SJCRH30 (cell line): ENCODE data around the gene ZSCAN18. TPM values are rescaled to one million over a fixed set of nuclear protein-coding genes. Genes with fewer than 3 reads are reported as not detected.

Experiments used
- DNase-seq, 2 experiments: peaks; one replicate each; pipeline ENCODE4 v3.0.0-alpha.2; 2015 to 2020
- H3K27ac ChIP-seq: fragments of 250-450 bp; sonication (Bioruptor Pico); 2 replicates; pipeline ENCODE4 v1.5.1; 2020; ENCODE audit warnings: mild to moderate bottlenecking, moderate library complexity
- H3K27me3 ChIP-seq: fragments of 250-450 bp; sonication (Bioruptor Pico); 2 replicates; pipeline ENCODE4 v1.5.1; 2020; ENCODE audit warnings: mild to moderate bottlenecking, moderate library complexity
- H3K36me3 ChIP-seq: fragments of 250-450 bp; sonication (Bioruptor Pico); 2 replicates; pipeline ENCODE4 v1.5.1; 2020; ENCODE audit warnings: mild to moderate bottlenecking, moderate library complexity
- H3K4me1 ChIP-seq: fragments of 250-450 bp; sonication (Bioruptor Pico); 2 replicates; pipeline ENCODE4 v1.5.1; 2020; ENCODE audit warnings: mild to moderate bottlenecking, moderate library complexity
- H3K4me3 ChIP-seq: fragments of 250-450 bp; sonication (Bioruptor Pico); 2 replicates; pipeline ENCODE4 v1.5.1; 2020; ENCODE audit warnings: mild to moderate bottlenecking, moderate library complexity
- H3K9me3 ChIP-seq: fragments of 250-450 bp; sonication (Bioruptor Pico); replicated peaks from 2 replicates; pipeline ENCODE4 v1.5.1; 2020; ENCODE audit warnings: mild to moderate bottlenecking, moderate library complexity
- total RNA-seq: library from RNA; depleted of rRNA; stranded (reverse); fragments of >200 nt; shearing (Covaris generic); gene quantifications from 2 replicates; pipeline ENCODE4 v1.2.3, GENCODE V29; 2014

Gene ZSCAN18
- total RNA-seq, 1 experiment from 2014 or later = 17.5 TPM

GRCh38 chr19:58060231-58060630 lies 37.8 kb downstream of the ZSCAN18 start:
- no peaks in the 10 kb centered on the region for H3K27me3 ChIP-seq
- no peaks in the 10 kb centered on the region for H3K36me3 ChIP-seq
- peaks cover 4% of the 10 kb centered on the region; the same call in 1 of the 2 replicates for H3K9me3 ChIP-seq
- DNase-seq = no peak
- no peak overlapping the region for H3K27ac ChIP-seq
- H3K4me1 ChIP-seq = no peaks in the 10 kb centered on the region
- H3K4me3 ChIP-seq = no peak overlapping the region

- H3K4me1 ChIP-seq = no peaks in the 10 kb centered on the region
- no peaks in the 10 kb centered on the region for H3K27me3 ChIP-seq
- no peak overlapping the region for H3K27ac ChIP-seq
- no peaks in the 10 kb centered on the region for H3K36me3 ChIP-seq
- no peak for DNase-seq
- peak overlapping the region; percentile 44 for H3K4me3 ChIP-seq
- H3K9me3 ChIP-seq = peaks cover 4% of the 10 kb centered on the region; the same call in 1 of the 2 replicates
Observed at GRCh38 chr19:58059671-58060078, 38.4 kb downstream of the ZSCAN18 start.

DNA sequence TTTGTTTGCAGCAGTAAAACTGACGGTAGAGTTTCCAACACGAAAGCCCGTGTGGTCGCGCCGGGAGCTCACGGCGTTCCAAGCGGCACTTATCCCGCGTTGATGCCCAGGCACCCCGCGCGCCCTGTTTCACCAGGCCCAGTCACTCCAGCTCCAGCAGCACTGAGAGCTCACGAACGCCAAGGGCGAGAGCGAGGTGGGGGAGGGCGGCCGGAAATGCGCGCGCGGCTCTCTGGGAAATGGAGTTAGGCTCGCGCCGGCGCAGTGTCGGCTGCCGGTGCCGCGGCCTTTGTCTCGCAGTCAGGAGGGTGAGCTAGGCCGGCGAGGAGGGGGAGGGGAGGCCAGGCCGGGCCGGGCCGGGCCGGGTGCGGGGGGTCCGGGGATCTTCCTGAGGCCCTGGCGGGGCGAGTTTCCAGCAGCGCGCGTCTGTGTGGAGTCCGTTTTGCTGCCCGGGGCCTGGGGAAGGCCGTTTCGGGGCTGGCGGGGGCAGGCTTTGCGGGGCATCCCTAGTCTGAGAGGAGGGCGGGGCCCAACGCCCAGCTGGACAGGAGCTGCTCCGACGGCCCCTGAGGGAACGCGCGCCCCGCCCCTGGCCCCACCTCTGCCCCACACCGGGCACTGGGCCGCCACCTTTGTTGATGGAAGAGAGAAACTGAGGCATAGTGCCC lies 38.9 kb downstream of the ZSCAN18 start, which contains the start of gene ZNF135:
Gene ZNF135, plus strand, starts transcription at position 280 of the 668 bp plus-strand sequence. CDS start 721 bp downstream, outside the sequence.
- Histone ChIP-seq H3K9me3 (peaks cover 4% of the 10 kb centered on the region; the same call in 1 of the 2 replicates), H3K36me3 (no peaks in the 10 kb centered on the region), H3K27ac (peak within 1 kb of the TSS; percentile 2; the same call in 1 of the 2 replicates), H3K4me1 (no peaks in the 10 kb centered on the region), H3K27me3 (no peaks in the 10 kb centered on the region), H3K4me3 (peak within 1 kb of the TSS; percentile 44)
- peak; percentile 50 to 53 for DNase-seq

DNA sequence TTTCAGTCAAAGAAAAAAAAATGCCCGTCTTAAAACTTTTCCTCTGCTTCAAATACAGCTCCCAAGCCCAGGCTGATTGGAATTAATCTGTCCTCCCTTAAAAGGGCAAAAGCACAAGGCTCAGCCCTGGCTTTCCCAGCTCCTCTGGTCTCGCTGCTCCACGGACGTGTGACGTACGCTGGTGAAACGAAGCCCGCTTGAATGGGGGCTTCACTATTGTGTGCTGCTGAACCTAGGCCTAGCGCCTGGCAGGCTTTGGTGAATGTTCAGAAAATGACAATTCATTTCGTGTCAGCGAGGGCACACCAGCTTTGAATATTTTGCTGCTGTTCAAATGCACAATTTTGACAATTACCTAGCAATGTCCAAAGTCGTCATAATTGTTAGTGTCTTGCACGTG lies 39.6 kb downstream of the ZSCAN18 start:
- no peak overlapping the region; the same call in 1 of the 2 replicates for H3K27ac ChIP-seq
- DNase-seq = no peak
- peak overlapping the region; percentile 44 for H3K4me3 ChIP-seq
- no peaks in the 10 kb centered on the region for H3K36me3 ChIP-seq
- H3K9me3 ChIP-seq = peaks cover 4% of the 10 kb centered on the region; the same call in 1 of the 2 replicates
- H3K4me1 ChIP-seq = no peaks in the 10 kb centered on the region
- H3K27me3 ChIP-seq = no peaks in the 10 kb centered on the region

DNA sequence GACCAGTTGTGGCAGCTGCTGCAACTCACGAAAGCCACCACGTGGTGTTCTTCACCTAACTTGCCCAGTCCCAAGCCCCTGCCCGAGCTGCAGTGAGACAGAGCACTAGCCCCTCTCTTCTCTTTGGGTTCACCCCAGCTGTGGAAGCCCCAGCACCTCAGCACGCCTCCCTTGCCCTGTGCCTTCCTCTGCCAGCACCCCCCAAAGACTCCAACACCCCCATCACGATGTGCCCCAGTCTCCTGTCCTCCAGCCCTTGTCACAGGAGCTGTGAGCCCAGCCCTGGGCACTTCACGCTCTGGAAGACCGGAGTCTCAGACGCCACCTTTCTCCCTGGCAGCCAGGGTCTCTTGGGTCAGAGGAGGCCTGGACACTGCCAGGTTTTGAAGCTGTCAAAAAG lies 41.2 kb downstream of the ZSCAN18 start:
- Histone ChIP-seq H3K36me3 (no peaks in the 10 kb centered on the region), H3K9me3 (peaks cover 4% of the 10 kb centered on the region; the same call in 1 of the 2 replicates), H3K4me1 (no peaks in the 10 kb centered on the region), H3K27ac (no peak overlapping the region), H3K4me3 (no peak overlapping the region), H3K27me3 (no peaks in the 10 kb centered on the region)
- DNase-seq = no peak

DNA sequence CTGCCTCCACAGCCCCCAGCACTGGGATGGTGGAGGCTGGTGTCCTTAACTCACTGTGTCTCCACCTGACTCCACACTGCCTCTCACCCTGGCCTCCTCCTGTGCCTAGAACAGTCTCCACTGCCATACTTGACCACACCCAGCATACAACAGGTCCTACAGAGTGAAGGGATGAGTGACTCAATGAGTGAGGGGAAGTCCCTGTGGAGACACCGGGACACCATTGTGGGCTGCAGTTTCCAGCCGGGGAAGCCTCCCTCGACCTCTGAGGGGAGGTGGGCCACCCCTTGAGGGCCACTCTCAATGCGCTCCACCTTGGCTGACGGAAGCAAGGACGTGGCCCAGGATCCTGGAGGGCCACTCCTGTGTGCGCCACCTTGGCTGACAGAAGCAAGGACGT lies 41.8 kb downstream of the ZSCAN18 start:
- no peaks in the 10 kb centered on the region for H3K4me1 ChIP-seq
- H3K27ac ChIP-seq = no peak overlapping the region
- no peak for DNase-seq
- no peaks in the 10 kb centered on the region for H3K36me3 ChIP-seq
- H3K27me3 ChIP-seq = no peaks in the 10 kb centered on the region
- peaks cover 4% of the 10 kb centered on the region; the same call in 1 of the 2 replicates for H3K9me3 ChIP-seq
- no peak overlapping the region for H3K4me3 ChIP-seq

DNA sequence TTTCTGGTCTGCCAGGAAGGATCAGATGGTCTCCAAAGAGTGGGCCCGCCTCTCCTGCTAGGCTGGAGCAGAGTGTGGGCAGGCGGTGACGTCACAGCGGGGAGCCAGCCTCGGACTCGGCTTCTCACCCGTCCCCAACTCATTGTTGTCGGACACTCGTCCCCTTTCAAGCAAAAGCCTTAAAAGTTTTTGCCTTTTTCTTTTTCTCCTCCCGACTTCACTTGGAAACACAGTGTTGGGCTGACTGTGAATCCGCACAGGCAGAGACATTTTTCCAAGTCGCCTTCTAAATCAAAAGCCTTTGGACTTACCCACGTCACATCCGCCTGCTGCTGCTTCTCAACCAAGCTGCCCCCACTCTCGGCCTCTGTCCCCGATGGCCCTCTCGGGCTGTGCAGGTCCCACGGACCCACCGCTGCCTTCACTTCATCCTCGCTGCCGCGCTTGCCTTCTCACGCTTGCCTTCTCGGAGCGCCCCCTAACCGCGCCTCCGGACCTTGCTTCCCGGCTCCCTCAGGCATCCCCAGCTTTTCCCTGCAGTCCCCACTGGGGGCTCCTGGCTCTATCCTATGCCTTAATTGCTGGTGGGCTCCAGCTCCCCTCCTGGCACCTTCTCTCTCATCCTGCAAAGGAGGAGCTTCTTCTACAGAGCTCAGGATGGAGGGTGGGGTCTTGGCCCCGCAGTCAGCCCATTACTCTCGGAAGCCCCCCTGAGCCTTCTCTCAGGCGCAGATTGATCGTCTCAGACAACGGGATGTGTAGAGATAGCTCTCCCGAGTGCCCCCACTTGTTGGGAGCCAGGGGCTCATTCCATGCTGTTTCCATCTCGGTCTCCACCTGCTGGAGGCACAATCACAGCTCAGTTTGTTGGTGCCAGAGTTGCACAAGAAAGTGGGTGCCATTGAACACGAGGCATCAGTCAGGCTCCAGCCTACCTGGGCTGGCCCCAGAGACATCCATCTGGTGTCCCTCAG lies 42.8 kb downstream of the ZSCAN18 start:
- peak overlapping the region; percentile 38 for H3K4me3 ChIP-seq
- H3K27ac ChIP-seq = no peak overlapping the region

DNA sequence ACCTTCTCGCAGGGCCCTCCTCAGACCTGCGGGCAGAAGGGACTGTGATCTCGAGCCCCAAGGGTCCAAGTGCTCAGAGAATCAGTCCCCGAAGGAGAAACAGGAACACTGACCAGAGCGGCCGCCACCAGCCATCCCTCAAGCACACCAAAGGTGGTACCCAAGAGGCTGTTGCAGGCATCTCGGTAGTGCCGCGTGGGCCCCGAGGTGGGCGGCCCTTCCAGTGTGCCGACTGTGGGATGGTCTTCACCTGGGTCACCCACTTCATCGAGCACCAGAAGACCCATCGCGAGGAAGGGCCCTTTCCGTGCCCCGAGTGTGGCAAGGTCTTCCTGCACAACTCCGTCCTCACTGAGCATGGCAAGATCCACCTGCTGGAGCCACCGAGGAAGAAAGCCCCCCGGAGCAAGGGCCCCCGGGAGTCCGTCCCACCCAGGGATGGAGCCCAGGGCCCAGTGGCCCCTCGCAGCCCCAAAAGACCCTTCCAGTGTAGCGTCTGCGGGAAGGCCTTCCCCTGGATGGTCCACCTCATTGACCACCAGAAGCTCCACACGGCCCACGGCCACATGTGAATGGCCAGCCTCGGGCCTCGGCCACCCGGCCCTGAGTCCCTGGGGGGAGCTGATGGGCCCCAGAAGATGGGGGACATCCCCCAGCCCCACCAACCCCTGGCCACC lies 44.4 kb downstream of the ZSCAN18 start:
- peaks cover 4% of the 10 kb centered on the region; the same call in 1 of the 2 replicates for H3K9me3 ChIP-seq
- no peaks in the 10 kb centered on the region for H3K36me3 ChIP-seq
- H3K27me3 ChIP-seq = no peaks in the 10 kb centered on the region
- H3K4me3 ChIP-seq = no peak overlapping the region
- no peak overlapping the region for H3K27ac ChIP-seq
- no peaks in the 10 kb centered on the region for H3K4me1 ChIP-seq
- no peak for DNase-seq

More for the DNA sequence above, 42.8 kb downstream of the ZSCAN18 start:
- Histone ChIP-seq H3K36me3 (no peaks in the 10 kb centered on the region), H3K4me1 (no peaks in the 10 kb centered on the region), H3K27me3 (no peaks in the 10 kb centered on the region), H3K9me3 (peaks cover 4% of the 10 kb centered on the region; the same call in 1 of the 2 replicates)
- DNase-seq = peak; percentile 11 to 16

- DNase-seq = no peak
- H3K4me3 ChIP-seq = no peak overlapping the region
- no peaks in the 10 kb centered on the region for H3K9me3 ChIP-seq
- H3K36me3 ChIP-seq = no peaks in the 10 kb centered on the region
- H3K27me3 ChIP-seq = no peaks in the 10 kb centered on the region
- no peak overlapping the region for H3K27ac ChIP-seq
- H3K4me1 ChIP-seq = no peaks in the 10 kb centered on the region
Observed at GRCh38 chr19:58052256-58052655, 45.8 kb downstream of the ZSCAN18 start.

DNA sequence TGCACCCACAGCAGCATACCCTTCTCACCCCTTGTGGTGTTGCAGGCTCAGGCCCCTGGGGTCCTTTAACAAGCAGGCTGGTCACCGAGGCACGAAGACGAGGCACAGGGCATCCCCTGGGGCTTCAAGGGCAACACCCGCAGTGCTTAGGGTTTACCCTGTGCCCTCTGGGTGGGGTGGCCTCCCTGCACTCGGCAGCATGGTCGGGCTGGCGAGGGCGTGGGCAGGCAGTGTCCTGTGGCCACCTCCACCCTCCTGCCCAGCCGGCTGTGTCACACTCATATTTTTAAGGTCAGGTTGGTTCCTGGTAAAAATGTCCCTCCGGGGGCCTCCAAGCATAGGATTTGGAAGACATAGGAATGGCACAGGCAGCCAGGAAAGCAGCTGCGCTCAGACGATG lies 50.4 kb downstream of the ZSCAN18 start:
- DNase-seq = no peak
- no peaks in the 10 kb centered on the region for H3K27me3 ChIP-seq
- H3K4me3 ChIP-seq = no peak overlapping the region
- H3K4me1 ChIP-seq = no peaks in the 10 kb centered on the region
- no peaks in the 10 kb centered on the region for H3K36me3 ChIP-seq
- H3K27ac ChIP-seq = no peak overlapping the region
- H3K9me3 ChIP-seq = no peaks in the 10 kb centered on the region

GRCh38 chr19:58046856-58047255 lies 51.2 kb downstream of the ZSCAN18 start:
- H3K4me3 ChIP-seq = no peak overlapping the region
- H3K9me3 ChIP-seq = no peaks in the 10 kb centered on the region
- no peaks in the 10 kb centered on the region for H3K4me1 ChIP-seq
- DNase-seq = no peak
- no peak overlapping the region for H3K27ac ChIP-seq
- H3K36me3 ChIP-seq = no peaks in the 10 kb centered on the region
- H3K27me3 ChIP-seq = no peaks in the 10 kb centered on the region

DNA sequence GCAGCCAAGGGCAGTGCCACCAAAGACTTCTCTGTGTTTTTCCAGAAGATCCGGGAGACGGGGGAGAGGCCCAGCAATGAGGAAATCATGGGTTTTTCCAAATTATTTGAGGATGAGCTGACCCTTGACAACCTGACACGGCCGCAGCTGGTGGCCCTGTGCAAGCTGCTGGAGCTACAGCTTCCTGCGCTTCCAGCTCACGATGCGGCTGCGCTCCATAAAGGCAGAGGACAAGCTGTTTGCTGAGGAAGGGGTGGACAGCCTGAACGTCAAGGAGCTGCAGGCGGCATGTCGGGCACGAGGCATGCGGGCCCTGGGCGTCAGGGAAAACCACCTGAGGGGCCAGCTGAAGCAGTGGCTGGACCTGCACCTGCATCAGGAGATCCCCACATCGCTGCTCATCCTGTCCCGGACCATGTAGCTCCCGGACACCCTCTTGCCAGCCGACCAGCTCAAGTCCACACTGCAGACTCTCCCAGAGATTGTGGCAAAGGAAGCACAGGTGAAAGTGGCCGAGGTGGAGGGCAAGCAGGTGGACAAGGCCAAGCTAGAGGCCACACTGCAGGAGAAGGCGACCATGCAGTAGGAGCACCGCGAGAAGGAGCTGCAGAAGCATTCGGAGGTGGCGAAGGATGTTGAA lies 52.5 kb downstream of the ZSCAN18 start:
- DNase-seq = no peak
- H3K36me3 ChIP-seq = no peaks in the 10 kb centered on the region
- H3K9me3 ChIP-seq = no peaks in the 10 kb centered on the region
- H3K27me3 ChIP-seq = no peaks in the 10 kb centered on the region
- H3K4me3 ChIP-seq = no peak overlapping the region
- H3K4me1 ChIP-seq = no peaks in the 10 kb centered on the region
- no peak overlapping the region for H3K27ac ChIP-seq

- no peaks in the 10 kb centered on the region for H3K27me3 ChIP-seq
- no peak overlapping the region for H3K4me3 ChIP-seq
- no peak overlapping the region for H3K27ac ChIP-seq
- no peak for DNase-seq
- H3K9me3 ChIP-seq = no peaks in the 10 kb centered on the region
- H3K36me3 ChIP-seq = no peaks in the 10 kb centered on the region
- H3K4me1 ChIP-seq = no peaks in the 10 kb centered on the region
Observed at GRCh38 chr19:58044886-58045285, 53.1 kb downstream of the ZSCAN18 start.

- Histone ChIP-seq H3K27me3 (no peaks in the 10 kb centered on the region), H3K36me3 (no peaks in the 10 kb centered on the region), H3K4me3 (no peak overlapping the region), H3K27ac (no peak overlapping the region), H3K9me3 (no peaks in the 10 kb centered on the region), H3K4me1 (no peaks in the 10 kb centered on the region)
- no peak for DNase-seq
Observed at GRCh38 chr19:58044391-58044790, 53.6 kb downstream of the ZSCAN18 start.
